ENCODE measurements around the gene PPP1R13B.

Gene PPP1R13B

GRCh38 chr14:103836976-103837725 is 10.2 kb downstream of the PPP1R13B start:
- in situ Hi-C loops (cut with MboI; ENCODE audit: low sequenced_read_pairs): no loop called here

GRCh38 chr14:103834956-103835355 is 12.4 kb downstream of the PPP1R13B start:
- in situ Hi-C loops (cut with MboI; ENCODE audit: low sequenced_read_pairs): no loop called here

GRCh38 chr14:103833711-103834110 is 13.7 kb downstream of the PPP1R13B start:
- in situ Hi-C loops (cut with MboI; ENCODE audit: low sequenced_read_pairs): no loop called here

- in situ Hi-C loops (cut with MboI; ENCODE audit: low sequenced_read_pairs): no loop called here
Measured at GRCh38 chr14:103832046-103832445, 15.3 kb downstream of the PPP1R13B start.

- in situ Hi-C loops (cut with MboI; ENCODE audit: low sequenced_read_pairs): no loop called here
Measured at GRCh38 chr14:103830511-103831270, 16.7 kb downstream of the PPP1R13B start.

GRCh38 chr14:103828315-103828967 is 18.9 kb downstream of the PPP1R13B start:
- in situ Hi-C loops (cut with MboI; ENCODE audit: low sequenced_read_pairs): no loop called here

- in situ Hi-C loops (cut with MboI; ENCODE audit: low sequenced_read_pairs): no loop called here
Measured at GRCh38 chr14:103825101-103825500, 22.3 kb downstream of the PPP1R13B start.

- in situ Hi-C loops (cut with MboI; ENCODE audit: low sequenced_read_pairs): loop anchor here (25.0 kb wide), 1 partner anchor 166 kb away; no protein-coding TSS in a partner anchor
Measured at GRCh38 chr14:103820908-103821307, 26.5 kb downstream of the PPP1R13B start.

- in situ Hi-C loops (cut with MboI; ENCODE audit: low sequenced_read_pairs): loop anchor here (25.0 kb wide), 1 partner anchor 167 kb away; no protein-coding TSS in a partner anchor
Measured at GRCh38 chr14:103820382-103820781, 27.0 kb downstream of the PPP1R13B start.

- in situ Hi-C loops (cut with MboI; ENCODE audit: low sequenced_read_pairs): loop anchor here (25.0 kb wide), 1 partner anchor 168 kb away; no protein-coding TSS in a partner anchor
Measured at GRCh38 chr14:103819503-103820307, 27.7 kb downstream of the PPP1R13B start.

- in situ Hi-C loops (cut with MboI; ENCODE audit: low sequenced_read_pairs): loop anchor here (25.0 kb wide), 1 partner anchor 168 kb away; no protein-coding TSS in a partner anchor
Measured at GRCh38 chr14:103818870-103819269, 28.5 kb downstream of the PPP1R13B start.

GRCh38 chr14:103818422-103818821 is 29.0 kb downstream of the PPP1R13B start:
- in situ Hi-C loops (cut with MboI; ENCODE audit: low sequenced_read_pairs): loop anchor here (25.0 kb wide), 1 partner anchor 169 kb away; no protein-coding TSS in a partner anchor

- in situ Hi-C loops (cut with MboI; ENCODE audit: low sequenced_read_pairs): loop anchor here (25.0 kb wide), 1 partner anchor 170 kb away; no protein-coding TSS in a partner anchor
Measured at GRCh38 chr14:103817595-103817994, 29.8 kb downstream of the PPP1R13B start.

- in situ Hi-C loops (cut with MboI; ENCODE audit: low sequenced_read_pairs): loop anchor here (25.0 kb wide), 1 partner anchor 170 kb away; no protein-coding TSS in a partner anchor
Measured at GRCh38 chr14:103816991-103817390, 30.4 kb downstream of the PPP1R13B start.

- in situ Hi-C loops (cut with MboI; ENCODE audit: low sequenced_read_pairs): loop anchor here (25.0 kb wide), 1 partner anchor 172 kb away; no protein-coding TSS in a partner anchor
Measured at GRCh38 chr14:103815253-103815652, 32.1 kb downstream of the PPP1R13B start.

GRCh38 chr14:103811189-103811588 is 36.2 kb downstream of the PPP1R13B start:
- in situ Hi-C loops (cut with MboI; ENCODE audit: low sequenced_read_pairs): loop anchor here (25.0 kb wide), 1 partner anchor 176 kb away; no protein-coding TSS in a partner anchor

GRCh38 chr14:103808403-103809001 is 38.9 kb downstream of the PPP1R13B start:
- in situ Hi-C loops (cut with MboI; ENCODE audit: low sequenced_read_pairs): loop anchor here (10.0 to 25.0 kb wide), 2 partner anchors 106 to 179 kb away; no protein-coding TSS in a partner anchor

GRCh38 chr14:103806805-103807204 is 40.6 kb downstream of the PPP1R13B start:
- in situ Hi-C loops (cut with MboI; ENCODE audit: low sequenced_read_pairs): loop anchor here (10.0 to 25.0 kb wide), 2 partner anchors 108 to 180 kb away; no protein-coding TSS in a partner anchor

- in situ Hi-C loops (cut with MboI; ENCODE audit: low sequenced_read_pairs): loop anchor here (10.0 to 25.0 kb wide), 2 partner anchors 109 to 182 kb away; no protein-coding TSS in a partner anchor
Measured at GRCh38 chr14:103805708-103806107, 41.7 kb downstream of the PPP1R13B start.

Measured in HL-60/S4 treated with phorbol 12-myristate 13-acetate at 8.2 ng/mL for 4 days and 3 days (cell line).